ENCODE results near the gene DPY19L3. TPM values are rescaled to one million over a fixed set of nuclear protein-coding genes. Genes with fewer than 3 reads are reported as not detected.

DPY19L3 gene
- total RNA-seq, 1 donor = 5.4 TPM

GRCh38 chr19:32450217-32450616 lies 44.6 kb downstream of the DPY19L3 start:
- no peak overlapping the region for H3K4me3 ChIP-seq (ENCODE audit: low read length)
- no peaks in the 10 kb centered on the region for H3K9me3 ChIP-seq (ENCODE audit: low read depth, low read length)
- no peaks in the 10 kb centered on the region for H3K4me1 ChIP-seq (ENCODE audit: insufficient read depth, low read length)
- no peaks in the 10 kb centered on the region for H3K27me3 ChIP-seq (ENCODE audit: insufficient read depth, low read length)

- Histone ChIP-seq H3K9me3 (ENCODE audit: low read depth, low read length) (no peaks in the 10 kb centered on the region), H3K27me3 (ENCODE audit: insufficient read depth, low read length) (no peaks in the 10 kb centered on the region), H3K4me3 (ENCODE audit: low read length) (no peak overlapping the region), H3K4me1 (ENCODE audit: insufficient read depth, low read length) (no peaks in the 10 kb centered on the region)
These were observed 48.2 kb downstream of the DPY19L3 start for GRCh38 chr19:32453736-32454135.

- no peak overlapping the region for H3K4me3 ChIP-seq (ENCODE audit: low read length)
- no peaks in the 10 kb centered on the region for H3K4me1 ChIP-seq (ENCODE audit: insufficient read depth, low read length)
- H3K9me3 ChIP-seq (ENCODE audit: low read depth, low read length) = no peaks in the 10 kb centered on the region
- no peaks in the 10 kb centered on the region for H3K27me3 ChIP-seq (ENCODE audit: insufficient read depth, low read length)
These were observed 50.8 kb downstream of the DPY19L3 start for GRCh38 chr19:32456406-32456805.

- Histone ChIP-seq H3K4me1 (ENCODE audit: insufficient read depth, low read length) (no peaks in the 10 kb centered on the region), H3K4me3 (ENCODE audit: low read length) (no peak overlapping the region), H3K9me3 (ENCODE audit: low read depth, low read length) (no peaks in the 10 kb centered on the region), H3K27me3 (ENCODE audit: insufficient read depth, low read length) (no peaks in the 10 kb centered on the region)
These were observed 52.1 kb downstream of the DPY19L3 start for GRCh38 chr19:32457571-32458158.

- no peaks in the 10 kb centered on the region for H3K9me3 ChIP-seq (ENCODE audit: low read depth, low read length)
- no peaks in the 10 kb centered on the region for H3K4me1 ChIP-seq (ENCODE audit: insufficient read depth, low read length)
- H3K27me3 ChIP-seq (ENCODE audit: insufficient read depth, low read length) = no peaks in the 10 kb centered on the region
- H3K4me3 ChIP-seq (ENCODE audit: low read length) = no peak overlapping the region
These were observed 53.0 kb downstream of the DPY19L3 start for GRCh38 chr19:32458500-32459123.

- Histone ChIP-seq H3K4me1 (ENCODE audit: insufficient read depth, low read length) (no peaks in the 10 kb centered on the region), H3K9me3 (ENCODE audit: low read depth, low read length) (no peaks in the 10 kb centered on the region), H3K27me3 (ENCODE audit: insufficient read depth, low read length) (no peaks in the 10 kb centered on the region), H3K4me3 (ENCODE audit: low read length) (no peak overlapping the region)
These were observed 53.8 kb downstream of the DPY19L3 start for GRCh38 chr19:32459204-32459865.

GRCh38 chr19:32460476-32460875 lies 54.9 kb downstream of the DPY19L3 start:
- H3K4me3 ChIP-seq (ENCODE audit: low read length) = no peak overlapping the region
- no peaks in the 10 kb centered on the region for H3K27me3 ChIP-seq (ENCODE audit: insufficient read depth, low read length)
- no peaks in the 10 kb centered on the region for H3K9me3 ChIP-seq (ENCODE audit: low read depth, low read length)
- no peaks in the 10 kb centered on the region for H3K4me1 ChIP-seq (ENCODE audit: insufficient read depth, low read length)

GRCh38 chr19:32464279-32464678 lies 58.7 kb downstream of the DPY19L3 start:
- H3K4me3 ChIP-seq (ENCODE audit: low read length) = no peak overlapping the region
- no peaks in the 10 kb centered on the region for H3K27me3 ChIP-seq (ENCODE audit: insufficient read depth, low read length)
- no peaks in the 10 kb centered on the region for H3K9me3 ChIP-seq (ENCODE audit: low read depth, low read length)
- H3K4me1 ChIP-seq (ENCODE audit: insufficient read depth, low read length) = no peaks in the 10 kb centered on the region

- Histone ChIP-seq H3K27me3 (ENCODE audit: insufficient read depth, low read length) (no peaks in the 10 kb centered on the region), H3K4me1 (ENCODE audit: insufficient read depth, low read length) (no peaks in the 10 kb centered on the region), H3K4me3 (ENCODE audit: low read length) (no peak overlapping the region), H3K9me3 (ENCODE audit: low read depth, low read length) (no peaks in the 10 kb centered on the region)
These were observed 59.6 kb downstream of the DPY19L3 start for GRCh38 chr19:32465176-32465575.

- H3K9me3 ChIP-seq (ENCODE audit: low read depth, low read length) = no peaks in the 10 kb centered on the region
- no peak overlapping the region for H3K4me3 ChIP-seq (ENCODE audit: low read length)
- H3K4me1 ChIP-seq (ENCODE audit: insufficient read depth, low read length) = no peaks in the 10 kb centered on the region
- H3K27me3 ChIP-seq (ENCODE audit: insufficient read depth, low read length) = no peaks in the 10 kb centered on the region
These were observed 64.2 kb downstream of the DPY19L3 start for GRCh38 chr19:32469795-32470194.

- no peaks in the 10 kb centered on the region for H3K27me3 ChIP-seq (ENCODE audit: insufficient read depth, low read length)
These were observed 65.5 kb downstream of the DPY19L3 start for GRCh38 chr19:32471095-32471494.

GRCh38 chr19:32471811-32472210 lies 66.2 kb downstream of the DPY19L3 start:
- Histone ChIP-seq H3K4me3 (ENCODE audit: low read length) (no peak overlapping the region), H3K9me3 (ENCODE audit: low read depth, low read length) (no peaks in the 10 kb centered on the region), H3K4me1 (ENCODE audit: insufficient read depth, low read length) (no peaks in the 10 kb centered on the region), H3K27me3 (ENCODE audit: insufficient read depth, low read length) (no peaks in the 10 kb centered on the region)

More at GRCh38 chr19:32471095-32471494, 65.5 kb downstream of the DPY19L3 start:
- Histone ChIP-seq H3K9me3 (ENCODE audit: low read depth, low read length) (no peaks in the 10 kb centered on the region), H3K4me1 (ENCODE audit: insufficient read depth, low read length) (no peaks in the 10 kb centered on the region), H3K4me3 (ENCODE audit: low read length) (no peak overlapping the region)

- no peaks in the 10 kb centered on the region for H3K27me3 ChIP-seq (ENCODE audit: insufficient read depth, low read length)
- H3K4me3 ChIP-seq (ENCODE audit: low read length) = no peak overlapping the region
- H3K4me1 ChIP-seq (ENCODE audit: insufficient read depth, low read length) = no peaks in the 10 kb centered on the region
- no peaks in the 10 kb centered on the region for H3K9me3 ChIP-seq (ENCODE audit: low read depth, low read length)
These were observed 69.8 kb downstream of the DPY19L3 start for GRCh38 chr19:32475141-32476031.

- no peak overlapping the region for H3K4me3 ChIP-seq (ENCODE audit: low read length)
- no peaks in the 10 kb centered on the region for H3K9me3 ChIP-seq (ENCODE audit: low read depth, low read length)
- H3K4me1 ChIP-seq (ENCODE audit: insufficient read depth, low read length) = no peaks in the 10 kb centered on the region
- no peaks in the 10 kb centered on the region for H3K27me3 ChIP-seq (ENCODE audit: insufficient read depth, low read length)
These were observed 70.4 kb downstream of the DPY19L3 start for GRCh38 chr19:32476032-32476350.

GRCh38 chr19:32480321-32480720 lies 74.8 kb downstream of the DPY19L3 start:
- no peaks in the 10 kb centered on the region for H3K4me1 ChIP-seq (ENCODE audit: insufficient read depth, low read length)
- H3K4me3 ChIP-seq (ENCODE audit: low read length) = no peak overlapping the region
- no peaks in the 10 kb centered on the region for H3K9me3 ChIP-seq (ENCODE audit: low read depth, low read length)
- no peaks in the 10 kb centered on the region for H3K27me3 ChIP-seq (ENCODE audit: insufficient read depth, low read length)

Measured in mononuclear cell (primary cell).